Measurements from ENCODE around the gene SLC44A2. TPM values are rescaled to one million over a fixed set of nuclear protein-coding genes. Genes with fewer than 3 reads are reported as not detected.
"Not testable (repeated sequence)": the region's sequence is repeated elsewhere in the genome, so short reads cannot be mapped to it uniquely, and the experiment has no call there.

Gene SLC44A2
- total RNA-seq, 2 experiments from 2014 or later = 151 to 168 TPM

DNA sequence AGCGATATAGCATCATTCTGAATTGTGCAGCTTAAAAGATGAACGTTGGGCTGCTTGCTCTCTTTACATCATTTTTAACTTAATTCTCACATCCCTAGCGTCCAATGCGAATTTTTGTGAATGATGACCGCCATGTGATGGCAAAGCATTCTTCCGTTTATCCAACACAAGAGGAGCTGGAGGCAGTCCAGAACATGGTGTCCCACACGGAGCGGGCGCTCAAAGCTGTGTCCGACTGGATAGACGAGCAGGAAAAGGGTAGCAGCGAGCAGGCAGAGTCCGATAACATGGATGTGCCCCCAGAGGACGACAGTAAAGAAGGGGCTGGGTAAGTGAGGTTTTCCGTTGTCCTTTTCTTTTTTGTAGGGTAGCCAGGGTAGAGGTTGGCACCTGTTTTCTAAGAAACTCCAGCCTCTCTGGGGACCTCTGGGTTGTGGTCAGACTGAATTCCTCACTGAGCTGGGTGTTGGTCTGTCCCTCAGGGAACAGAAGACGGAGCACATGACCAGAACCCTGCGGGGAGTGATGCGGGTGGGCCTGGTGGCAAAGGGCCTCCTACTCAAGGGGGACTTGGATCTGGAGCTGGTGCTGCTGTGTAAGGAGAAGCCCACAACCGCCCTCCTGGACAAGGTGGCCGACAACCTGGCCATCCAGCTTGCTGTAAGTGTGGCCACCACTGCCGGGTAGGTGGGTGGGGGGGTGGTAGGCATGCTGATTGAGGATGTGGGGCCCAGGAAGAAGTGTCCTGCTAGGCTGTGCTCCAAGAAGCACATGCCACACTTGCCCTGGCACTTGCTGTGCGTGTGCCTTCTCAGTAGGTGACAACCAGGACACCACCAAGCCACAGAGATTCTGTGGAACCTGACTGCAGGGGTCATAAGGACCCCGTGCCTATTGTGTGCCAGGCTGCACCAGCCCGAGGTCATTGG lies 45.8 kb downstream of the SLC44A2 start:
- ATAC-seq (ENCODE audit: poor library complexity) (no peak), DNase-seq (no peak)
- no peak overlapping the region for H3K27ac ChIP-seq (ENCODE audit: low read depth in 1 of 2, low read length in 2 of 2)
- no peak overlapping the region for H3K4me3 ChIP-seq (ENCODE audit: low read length)
- H3K9me3 Mint-ChIP-seq = no peaks in the 10 kb centered on the region
- peaks cover 81% of the 10 kb centered on the region for H3K36me3 Mint-ChIP-seq (ENCODE audit: low read depth)
- no peaks in the 10 kb centered on the region for H3K9me3 ChIP-seq (ENCODE audit: control insufficient read depth in 1 of 2, insufficient read depth in 1 of 2, low read length in 2 of 2)
- POLR2A ChIA-PET = interaction anchor here (0.7 kb wide), 1 partner anchor 19 kb away, joined by 3 read pairs; no protein-coding TSS in a partner anchor
- H3K27ac Mint-ChIP-seq = no peak overlapping the region
- intact Hi-C loops (cut with DNase I, micrococcal nuclease) = no loop called here
- peaks cover 48% of the 10 kb centered on the region for H3K4me1 Mint-ChIP-seq (ENCODE audit: low read depth)
- H3K4me1 ChIP-seq (ENCODE audit: insufficient read depth, low read length) = peaks cover 24% of the 10 kb centered on the region
- peaks cover 62% of the 10 kb centered on the region for H3K36me3 ChIP-seq (ENCODE audit: insufficient read depth, low read length)
- H3K27me3 Mint-ChIP-seq = no peaks in the 10 kb centered on the region
- CTCF ChIA-PET = interaction anchor here (1.2 kb wide), 1 partner anchor 27 kb away, joined by 3 read pairs; no protein-coding TSS in a partner anchor
- TF ChIP-seq, protein P1, sequence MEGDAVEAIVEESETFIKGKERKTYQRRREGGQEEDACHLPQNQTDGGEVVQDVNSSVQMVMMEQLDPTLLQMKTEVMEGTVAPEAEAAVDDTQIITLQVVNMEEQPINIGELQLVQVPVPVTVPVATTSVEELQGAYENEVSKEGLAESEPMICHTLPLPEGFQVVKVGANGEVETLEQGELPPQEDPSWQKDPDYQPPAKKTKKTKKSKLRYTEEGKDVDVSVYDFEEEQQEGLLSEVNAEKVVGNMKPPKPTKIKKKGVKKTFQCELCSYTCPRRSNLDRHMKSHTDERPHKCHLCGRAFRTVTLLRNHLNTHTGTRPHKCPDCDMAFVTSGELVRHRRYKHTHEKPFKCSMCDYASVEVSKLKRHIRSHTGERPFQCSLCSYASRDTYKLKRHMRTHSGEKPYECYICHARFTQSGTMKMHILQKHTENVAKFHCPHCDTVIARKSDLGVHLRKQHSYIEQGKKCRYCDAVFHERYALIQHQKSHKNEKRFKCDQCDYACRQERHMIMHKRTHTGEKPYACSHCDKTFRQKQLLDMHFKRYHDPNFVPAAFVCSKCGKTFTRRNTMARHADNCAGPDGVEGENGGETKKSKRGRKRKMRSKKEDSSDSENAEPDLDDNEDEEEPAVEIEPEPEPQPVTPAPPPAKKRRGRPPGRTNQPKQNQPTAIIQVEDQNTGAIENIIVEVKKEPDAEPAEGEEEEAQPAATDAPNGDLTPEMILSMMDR (IDR thresholded peaks at IDR 0.05) = no peak
- no peaks in the 10 kb centered on the region for H3K27me3 ChIP-seq (ENCODE audit: control insufficient read depth in 1 of 2, insufficient read depth in 2 of 2, low read length in 2 of 2)
- no peak overlapping the region for H3K4me3 Mint-ChIP-seq

DNA sequence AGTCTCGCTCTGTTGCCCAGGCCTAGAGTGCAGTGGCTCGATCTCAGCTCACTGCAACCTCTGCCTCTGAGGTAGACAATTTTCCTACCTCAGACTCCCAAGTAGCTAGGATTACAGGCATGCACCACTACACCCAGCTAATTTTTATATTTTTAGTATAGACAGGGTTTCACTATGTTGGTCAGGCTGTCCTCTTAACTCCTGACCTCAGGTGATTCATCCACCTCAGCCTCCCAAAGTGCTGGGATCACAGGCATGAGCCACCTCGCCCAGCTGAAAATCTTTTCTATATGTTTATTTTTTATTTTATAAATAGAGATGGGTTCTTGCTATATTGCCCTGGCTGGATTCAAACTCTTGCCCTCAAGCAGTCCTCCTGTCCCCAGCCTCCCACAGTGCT lies 46.6 kb downstream of the SLC44A2 start:
- intact Hi-C loops (cut with DNase I, micrococcal nuclease); H3K9me3 Mint-ChIP-seq; H3K27me3 Mint-ChIP-seq; H3K27ac ChIP-seq (ENCODE audit: low read depth in 1 of 2, low read length in 2 of 2); H3K27me3 ChIP-seq (ENCODE audit: control insufficient read depth in 1 of 2, insufficient read depth in 2 of 2, low read length in 2 of 2); H3K4me3 ChIP-seq (ENCODE audit: low read length); H3K9me3 ChIP-seq (ENCODE audit: control insufficient read depth in 1 of 2, insufficient read depth in 1 of 2, low read length in 2 of 2); H3K4me3 Mint-ChIP-seq; ATAC-seq (ENCODE audit: poor library complexity); H3K27ac Mint-ChIP-seq; DNase-seq: not testable (repeated sequence)
- ChIA-PET POLR2A (interaction anchor here (0.7 kb wide), 1 partner anchor 20 kb away, joined by 3 read pairs; no protein-coding TSS in a partner anchor), CTCF (interaction anchor here (1.2 kb wide), 1 partner anchor 27 kb away, joined by 3 read pairs; no protein-coding TSS in a partner anchor)
- Histone ChIP-seq H3K4me1 (ENCODE audit: insufficient read depth, low read length) (peaks cover 16% of the 10 kb centered on the region), H3K36me3 (ENCODE audit: insufficient read depth, low read length) (peaks cover 58% of the 10 kb centered on the region)
- Mint-ChIP-seq H3K4me1 (ENCODE audit: low read depth) (peaks cover 40% of the 10 kb centered on the region), H3K36me3 (ENCODE audit: low read depth) (peaks cover 81% of the 10 kb centered on the region)

DNA sequence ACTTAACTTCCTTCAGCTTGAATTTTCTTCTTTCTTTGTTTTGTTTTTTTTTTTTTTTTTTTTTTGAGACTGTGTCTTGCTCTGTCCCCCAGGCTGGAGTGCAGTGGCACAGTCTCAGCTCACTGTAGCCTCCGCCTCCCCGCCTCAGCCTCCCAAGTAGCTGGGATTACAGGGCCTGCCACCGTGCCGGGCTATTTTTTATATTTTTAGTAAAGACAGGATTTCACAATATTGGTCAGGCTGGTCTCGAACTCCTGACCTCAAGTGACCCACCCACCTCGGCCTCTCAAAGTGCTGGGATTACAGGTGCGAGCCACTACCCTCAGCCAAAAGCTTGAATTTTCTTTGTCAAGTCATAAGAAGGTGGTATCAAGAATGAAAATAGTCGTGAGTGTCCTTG lies 49.9 kb downstream of the SLC44A2 start:
- H3K27ac Mint-ChIP-seq; ATAC-seq (ENCODE audit: poor library complexity); H3K9me3 ChIP-seq (ENCODE audit: control insufficient read depth in 1 of 2, insufficient read depth in 1 of 2, low read length in 2 of 2); H3K9me3 Mint-ChIP-seq; H3K4me1 ChIP-seq (ENCODE audit: insufficient read depth, low read length); H3K27ac ChIP-seq (ENCODE audit: low read depth in 1 of 2, low read length in 2 of 2); H3K27me3 ChIP-seq (ENCODE audit: control insufficient read depth in 1 of 2, insufficient read depth in 2 of 2, low read length in 2 of 2); H3K4me3 ChIP-seq (ENCODE audit: low read length); POLR2A ChIA-PET; H3K27me3 Mint-ChIP-seq; DNase-seq; intact Hi-C loops (cut with DNase I, micrococcal nuclease); H3K4me3 Mint-ChIP-seq: not testable (repeated sequence)
- H3K36me3 Mint-ChIP-seq (ENCODE audit: low read depth) = peaks cover 90% of the 10 kb centered on the region
- H3K36me3 ChIP-seq (ENCODE audit: insufficient read depth, low read length) = peaks cover 82% of the 10 kb centered on the region
- CTCF ChIA-PET = interaction anchor here (0.6 kb wide), 1 partner anchor 102 kb away, joined by 3 read pairs; no protein-coding TSS in a partner anchor
- peaks cover 16% of the 10 kb centered on the region for H3K4me1 Mint-ChIP-seq (ENCODE audit: low read depth)

DNA sequence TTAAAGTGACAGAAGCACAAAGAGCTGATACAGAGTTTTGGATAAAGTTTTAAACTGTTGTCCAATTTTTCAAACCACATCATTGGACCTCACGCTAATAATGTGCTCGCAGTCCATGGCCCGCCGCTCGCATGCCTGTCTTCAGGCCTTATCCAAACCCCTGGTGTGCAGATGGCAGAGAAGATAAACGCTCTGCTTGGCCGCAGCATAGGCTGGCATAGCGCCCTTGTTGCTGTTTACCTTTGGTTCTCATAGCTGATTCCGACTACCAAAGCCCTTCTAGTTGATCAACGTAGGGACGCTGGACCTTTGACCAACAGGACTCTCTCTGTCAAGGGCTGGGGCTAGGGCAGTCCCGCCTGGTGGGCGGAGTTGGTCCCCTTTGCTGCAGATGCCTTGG lies 52.4 kb downstream of the SLC44A2 start:
- ATAC-seq (ENCODE audit: poor library complexity) (no peak), DNase-seq (no peak)
- Mint-ChIP-seq H3K27ac (no peak overlapping the region), H3K36me3 (ENCODE audit: low read depth) (peaks cover 95% of the 10 kb centered on the region), H3K9me3 (no peaks in the 10 kb centered on the region), H3K4me1 (ENCODE audit: low read depth) (peaks cover 3% of the 10 kb centered on the region), H3K27me3 (no peaks in the 10 kb centered on the region), H3K4me3 (no peak overlapping the region)
- Histone ChIP-seq H3K4me1 (ENCODE audit: insufficient read depth, low read length) (no peaks in the 10 kb centered on the region), H3K4me3 (ENCODE audit: low read length) (no peak overlapping the region), H3K9me3 (ENCODE audit: control insufficient read depth in 1 of 2, insufficient read depth in 1 of 2, low read length in 2 of 2) (no peaks in the 10 kb centered on the region), H3K27ac (ENCODE audit: low read depth in 1 of 2, low read length in 2 of 2) (no peak overlapping the region), H3K36me3 (ENCODE audit: insufficient read depth, low read length) (peaks cover 86% of the 10 kb centered on the region), H3K27me3 (ENCODE audit: control insufficient read depth in 1 of 2, insufficient read depth in 2 of 2, low read length in 2 of 2) (no peaks in the 10 kb centered on the region)
- CTCF ChIA-PET = interaction anchor here (1.2 kb wide), 1 partner anchor 33 kb away, joined by 4 read pairs; no protein-coding TSS in a partner anchor
- TF ChIP-seq, protein P1 (IDR thresholded peaks at IDR 0.05) = no peak
- intact Hi-C loops (cut with DNase I, micrococcal nuclease) = no loop called here
- POLR2A ChIA-PET = no interaction called here

Measured in CD4-positive, alpha-beta T cell (primary cell).